ENCODE results near the gene CARMIL1.
"Not testable (repeated sequence)": the region's sequence is repeated elsewhere in the genome, so short reads cannot be mapped to it uniquely, and the experiment has no call there.

The CARMIL1 gene

DNA sequence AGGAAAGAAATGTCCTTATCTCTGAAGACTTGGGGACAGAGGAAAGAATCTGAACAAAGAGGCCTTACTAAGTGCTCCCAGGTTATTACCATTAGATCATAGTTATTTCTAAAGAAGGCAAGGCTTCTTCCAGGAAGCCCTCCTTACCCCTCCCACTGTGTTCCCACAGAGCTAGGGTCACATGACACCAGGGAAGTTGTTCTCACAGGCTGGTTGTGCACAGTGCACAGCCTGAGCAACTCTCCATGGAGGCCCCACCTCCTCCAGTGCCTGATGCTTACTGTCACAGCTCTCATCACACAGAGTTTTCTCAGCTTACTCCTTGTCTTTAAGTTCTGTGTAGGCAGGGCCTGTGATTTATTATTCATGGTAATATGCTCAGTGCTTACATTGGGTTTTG, 303.9 kb downstream of the CARMIL1 start:
- TF ChIP-seq, protein P1, sequence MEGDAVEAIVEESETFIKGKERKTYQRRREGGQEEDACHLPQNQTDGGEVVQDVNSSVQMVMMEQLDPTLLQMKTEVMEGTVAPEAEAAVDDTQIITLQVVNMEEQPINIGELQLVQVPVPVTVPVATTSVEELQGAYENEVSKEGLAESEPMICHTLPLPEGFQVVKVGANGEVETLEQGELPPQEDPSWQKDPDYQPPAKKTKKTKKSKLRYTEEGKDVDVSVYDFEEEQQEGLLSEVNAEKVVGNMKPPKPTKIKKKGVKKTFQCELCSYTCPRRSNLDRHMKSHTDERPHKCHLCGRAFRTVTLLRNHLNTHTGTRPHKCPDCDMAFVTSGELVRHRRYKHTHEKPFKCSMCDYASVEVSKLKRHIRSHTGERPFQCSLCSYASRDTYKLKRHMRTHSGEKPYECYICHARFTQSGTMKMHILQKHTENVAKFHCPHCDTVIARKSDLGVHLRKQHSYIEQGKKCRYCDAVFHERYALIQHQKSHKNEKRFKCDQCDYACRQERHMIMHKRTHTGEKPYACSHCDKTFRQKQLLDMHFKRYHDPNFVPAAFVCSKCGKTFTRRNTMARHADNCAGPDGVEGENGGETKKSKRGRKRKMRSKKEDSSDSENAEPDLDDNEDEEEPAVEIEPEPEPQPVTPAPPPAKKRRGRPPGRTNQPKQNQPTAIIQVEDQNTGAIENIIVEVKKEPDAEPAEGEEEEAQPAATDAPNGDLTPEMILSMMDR (IDR thresholded peaks at IDR 0.05; ENCODE audit: control insufficient read depth, insufficient read depth, low read depth, low read length, missing control alignments): no peak
- H3K4me3 ChIP-seq (ENCODE audit: control insufficient read depth, low read depth, low read length): no peak overlapping the region
- DNase-seq (ENCODE audit: low read depth): no peak

DNA sequence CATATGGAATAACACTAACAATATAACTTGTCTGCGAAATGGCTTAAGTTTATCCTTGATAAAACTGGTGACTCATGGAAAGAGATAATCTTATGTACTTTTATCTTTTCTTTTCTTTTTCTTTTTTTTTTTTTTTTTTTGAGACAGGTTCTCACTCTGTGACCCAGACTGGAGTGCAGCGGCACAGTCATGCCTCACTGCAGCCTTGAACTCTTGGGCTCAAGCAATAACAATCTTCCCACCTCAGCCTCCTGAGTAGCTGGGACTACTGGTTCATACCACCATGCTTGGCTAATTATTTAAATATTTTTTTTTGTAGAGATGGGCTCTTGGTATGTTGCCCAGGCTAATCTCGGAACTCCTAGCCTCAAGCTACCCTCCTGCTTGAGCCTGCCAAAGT, 304.7 kb downstream of the CARMIL1 start:
- TF ChIP-seq, protein P1 (IDR thresholded peaks at IDR 0.05; ENCODE audit: control insufficient read depth, insufficient read depth, low read depth, low read length, missing control alignments): no peak
- no peak for DNase-seq (ENCODE audit: low read depth)
- H3K4me3 ChIP-seq (ENCODE audit: control insufficient read depth, low read depth, low read length): no peak overlapping the region

DNA sequence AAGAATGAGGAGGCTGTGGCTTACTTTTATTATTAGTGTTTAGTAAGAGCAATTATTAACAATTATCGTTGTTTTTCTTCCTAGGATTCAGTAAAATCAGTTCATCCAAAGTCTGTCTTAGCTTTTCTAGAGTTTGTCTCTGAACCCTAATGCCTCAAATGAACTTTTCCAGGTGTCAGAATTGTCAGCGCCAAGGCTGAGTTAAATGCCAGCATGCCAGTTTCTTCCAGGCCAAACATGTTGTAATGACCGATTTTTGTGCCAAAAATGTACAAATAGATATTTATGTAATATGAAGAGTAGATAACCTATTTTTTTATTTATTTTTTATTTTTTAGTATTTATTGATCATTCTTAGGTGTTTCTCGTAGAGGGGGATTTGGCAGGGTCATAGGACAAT, 306.1 kb downstream of the CARMIL1 start:
- TF ChIP-seq, protein P1 (IDR thresholded peaks at IDR 0.05; ENCODE audit: control insufficient read depth, insufficient read depth, low read depth, low read length, missing control alignments): no peak
- no peak for DNase-seq (ENCODE audit: low read depth)
- no peak overlapping the region for H3K4me3 ChIP-seq (ENCODE audit: control insufficient read depth, low read depth, low read length)

DNA sequence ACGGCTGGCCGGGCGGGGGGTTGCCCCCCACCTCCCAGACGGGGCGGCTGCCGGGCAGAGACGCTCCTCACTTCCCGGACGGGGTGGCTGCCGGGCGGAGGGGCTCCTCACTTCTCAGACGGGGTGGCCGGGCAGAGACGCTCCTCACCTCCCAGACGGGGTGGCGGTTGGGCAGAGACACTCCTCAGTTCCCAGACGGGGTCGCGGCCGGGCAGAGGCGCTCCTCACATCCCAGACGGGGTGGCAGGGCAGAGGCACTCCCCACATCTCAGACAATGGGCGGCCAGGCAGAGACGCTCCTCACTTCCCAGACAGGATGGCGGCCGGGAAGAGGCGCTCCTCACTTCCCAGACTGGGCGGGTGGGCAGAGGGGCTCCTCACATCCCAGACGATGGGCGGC, 306.9 kb downstream of the CARMIL1 start:
- H3K4me3 ChIP-seq (ENCODE audit: control insufficient read depth, low read depth, low read length); DNase-seq (ENCODE audit: low read depth): not testable (repeated sequence)

DNA sequence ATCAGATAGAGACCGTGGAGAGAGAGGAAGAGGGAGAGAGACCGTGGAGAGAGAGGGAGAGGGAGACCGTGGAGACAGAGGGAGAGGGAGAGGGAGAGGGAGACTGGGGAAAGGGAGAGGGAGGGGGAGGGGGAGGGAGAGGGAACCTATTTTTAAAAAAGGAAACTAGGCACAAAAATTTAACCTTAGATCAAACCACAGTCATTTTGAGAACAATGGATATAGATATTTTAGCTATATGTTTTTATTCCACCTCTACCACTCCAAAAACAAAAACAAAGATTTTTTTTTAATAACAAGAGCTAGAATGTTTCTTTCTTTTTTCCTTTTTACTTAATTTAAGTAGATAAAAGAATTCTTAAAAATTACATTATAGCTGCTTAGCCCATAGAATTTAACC, 307.8 kb downstream of the CARMIL1 start:
- DNase-seq (ENCODE audit: low read depth): no peak
- TF ChIP-seq, protein P1 (IDR thresholded peaks at IDR 0.05; ENCODE audit: control insufficient read depth, insufficient read depth, low read depth, low read length, missing control alignments): no peak
- H3K4me3 ChIP-seq (ENCODE audit: control insufficient read depth, low read depth, low read length): no peak overlapping the region

DNA sequence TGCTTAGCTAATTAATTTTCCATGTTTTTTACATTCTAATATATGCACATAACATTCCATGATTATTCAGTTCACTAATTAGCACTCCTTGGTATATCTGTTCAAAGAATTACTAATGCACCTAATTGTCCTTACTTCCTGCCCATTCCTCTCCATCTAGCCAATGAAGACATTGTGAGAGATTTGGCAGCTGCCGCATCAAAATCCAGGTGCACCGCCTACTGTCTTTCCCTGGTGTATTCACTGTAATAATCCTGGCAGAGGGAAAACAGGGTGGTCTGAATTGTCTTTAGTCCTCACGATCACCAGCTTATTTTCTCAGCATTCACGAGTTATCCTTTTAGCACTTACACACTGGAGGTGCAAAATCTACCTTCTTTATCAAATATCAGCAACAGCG, 311.8 kb downstream of the CARMIL1 start:
- no peak for DNase-seq (ENCODE audit: low read depth)
- H3K4me3 ChIP-seq (ENCODE audit: control insufficient read depth, low read depth, low read length): no peak overlapping the region
- TF ChIP-seq, protein P1 (IDR thresholded peaks at IDR 0.05; ENCODE audit: control insufficient read depth, insufficient read depth, low read depth, low read length, missing control alignments): no peak

DNA sequence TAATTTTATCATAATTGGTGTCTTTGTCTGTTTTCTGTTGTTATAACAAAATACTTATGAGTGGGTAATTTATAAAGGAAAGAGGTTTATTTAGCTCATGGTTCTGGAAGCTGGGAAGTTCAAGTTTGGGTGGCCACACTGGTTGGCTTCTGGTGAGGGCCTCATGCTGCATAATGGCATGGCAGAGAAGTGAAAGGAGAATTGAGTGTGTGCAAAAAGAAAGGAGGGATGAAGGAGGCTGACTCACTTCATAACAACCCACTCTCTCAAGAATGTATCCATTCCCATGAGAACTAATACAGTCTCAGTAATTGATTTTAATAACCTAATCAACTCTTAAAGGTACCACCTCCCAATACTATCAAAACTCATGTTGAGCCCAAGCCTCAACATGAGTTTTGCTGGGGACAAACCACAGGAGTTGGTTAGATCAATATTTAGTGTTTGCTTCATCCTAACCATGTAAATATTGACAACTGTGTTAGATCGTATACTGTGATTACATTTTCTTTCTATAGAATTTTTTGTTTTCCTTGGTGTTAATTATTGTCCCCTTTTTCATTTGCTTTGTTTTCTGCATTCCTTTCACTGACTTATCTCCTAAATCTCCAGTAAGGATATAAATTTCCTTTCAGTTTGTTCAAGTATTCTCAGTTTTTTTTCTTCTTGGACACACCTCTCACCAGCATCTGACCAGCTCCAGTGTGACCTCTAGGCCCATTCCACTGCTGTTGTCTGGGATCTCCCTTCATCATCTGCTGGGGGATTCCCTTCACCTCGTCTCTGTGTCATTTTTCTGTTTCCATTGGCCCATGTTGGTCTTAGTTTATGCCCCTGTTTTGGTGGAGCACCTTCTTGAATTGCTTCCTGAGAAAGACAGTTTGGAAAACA, 318.0 kb downstream of the CARMIL1 start:
- no peak overlapping the region for H3K4me3 ChIP-seq (ENCODE audit: control insufficient read depth, low read depth, low read length)
- TF ChIP-seq, protein P1 (IDR thresholded peaks at IDR 0.05; ENCODE audit: control insufficient read depth, insufficient read depth, low read depth, low read length, missing control alignments): no peak
- DNase-seq (ENCODE audit: low read depth): no peak

All from AG09309 (cell line).